SK-N-SH (cell line): ENCODE results near the gene TMEM114. TPM values are rescaled to one million over a fixed set of nuclear protein-coding genes. Genes with fewer than 3 reads are reported as not detected.

Experiments
- CTCF ChIA-PET: fragments of 300-600, 350-600 bp; formaldehyde crosslinking; extraction: SDS; loops from one replicate; lab custom pipeline; 2021; lab: Yijun Ruan, JAX
- POLR2A ChIA-PET: fragments of 350-600 bp; sonication (Branson Sonifier 250); formaldehyde crosslinking; extraction: SDS; loops from one replicate; lab custom pipeline; 2020; ENCODE audit warnings: antibody characterized with exemption, inconsistent platforms; lab: Yijun Ruan, JAX
- DNase-seq: peaks from one replicate; pipeline ENCODE4 v3.0.0; 2012
- H2AFZ ChIP-seq: fragments of 200-600 bp; sonication (generic); 2 replicates; pipeline ENCODE4 v1.8.1; 2016; ENCODE audit warnings: antibody characterized with exemption, mild to moderate bottlenecking, low read depth
- H3F3A ChIP-seq: fragments of 200-600 bp; sonication (generic); replicated peaks from 2 replicates; pipeline ENCODE3; 2016; ENCODE audit warnings: antibody characterized with exemption, mild to moderate bottlenecking; ENCODE audit not compliant: insufficient read depth
- H3K27ac ChIP-seq, 2 experiments: fragments of 200-500 bp in 1 of 2; fragments of 200-600 bp in 1 of 2; sonication (Bioruptor generic) in 1 of 2; sonication (generic), shearing (Covaris generic) in 1 of 2; 2 replicates each; pipeline versions ENCODE4 v1.5.1 to v1.6.1; 2014 to 2016; ENCODE audit warnings: low read depth in 2 of 2, inconsistent platforms in 1 of 2, low read length in 1 of 2, mild to moderate bottlenecking in 1 of 2, mixed read lengths in 1 of 2
- H3K27me3 ChIP-seq: fragments of 200-600 bp; sonication (generic), shearing (Covaris generic); 2 replicates; pipeline ENCODE4 v1.6.1; 2016; ENCODE audit warnings: mixed run types; ENCODE audit not compliant: insufficient read depth
- H3K36me3 ChIP-seq, 2 experiments: fragments of 200-500 bp in 1 of 2; fragments of 200-600 bp in 1 of 2; sonication (Bioruptor generic) in 1 of 2; sonication (generic) in 1 of 2; replicated peaks in 1 of 2; 2 replicates each; pipeline versions ENCODE3 to v1.5.1; 2014 to 2016; ENCODE audit warnings: low read length in 1 of 2, mild to moderate bottlenecking in 1 of 2; ENCODE audit not compliant: insufficient read depth in 2 of 2, control insufficient read depth in 1 of 2
- H3K4me1 ChIP-seq, 2 experiments: fragments of 200-500 bp in 1 of 2; fragments of 200-600 bp in 1 of 2; sonication (Bioruptor generic) in 1 of 2; sonication (generic), shearing (Covaris generic) in 1 of 2; 2 replicates each; pipeline versions ENCODE4 v1.5.1 to v1.6.1; 2014 to 2016; ENCODE audit warnings: low read depth in 1 of 2, low read length in 1 of 2, mixed run types in 1 of 2; ENCODE audit not compliant: insufficient read depth in 2 of 2, control insufficient read depth in 1 of 2
- H3K4me2 ChIP-seq: fragments of 200-600 bp; sonication (generic), shearing (Covaris generic); 2 replicates; pipeline ENCODE4 v1.6.1; 2017; ENCODE audit warnings: mixed run types
- H3K4me3 ChIP-seq, 2 experiments: fragments of 200-500 bp in 1 of 2; fragments of 200-600 bp in 1 of 2; sonication (Bioruptor generic) in 1 of 2; sonication (generic), shearing (Covaris generic) in 1 of 2; 2 replicates each; pipeline versions ENCODE4 v1.5.1 to v1.8.1; 2014 to 2016; ENCODE audit warnings: low read depth in 2 of 2, inconsistent platforms in 1 of 2, low read length in 1 of 2, mild to moderate bottlenecking in 1 of 2, mixed read lengths in 1 of 2, moderate library complexity in 1 of 2
- H3K79me2 ChIP-seq: fragments of 200-600 bp; sonication (generic); 2 replicates; pipeline ENCODE4 v1.8.1; 2017; ENCODE audit warnings: mild to moderate bottlenecking; ENCODE audit not compliant: insufficient read depth
- H3K9ac ChIP-seq: fragments of 200-600 bp; sonication (generic); 2 replicates; pipeline ENCODE4 v1.6.1; 2017; ENCODE audit warnings: mixed run types
- H3K9me2 ChIP-seq: fragments of 200-600 bp; sonication (generic); 2 replicates; pipeline ENCODE4 v1.6.1; 2017; ENCODE audit warnings: mixed run types
- H3K9me3 ChIP-seq: fragments of 200-600 bp; sonication (generic); 2 replicates; pipeline ENCODE4 v1.6.1; 2017; ENCODE audit warnings: mixed run types, mild to moderate bottlenecking, moderate library complexity
- H4K20me1 ChIP-seq: fragments of 200-600 bp; sonication (generic); 2 replicates; pipeline ENCODE4 v1.6.1; 2017; ENCODE audit warnings: mild to moderate bottlenecking, mixed run types; ENCODE audit not compliant: insufficient read depth
- CHD2 ChIP-seq: fragments of 150-350 bp; IDR thresholded peaks from 2 replicates; pipeline ENCODE4 v1.6.1; 2018; ENCODE audit warnings: low read length; ENCODE audit not compliant: partially characterized antibody
- EP300 ChIP-seq, 2 experiments: IDR thresholded peaks; 2 replicates each; pipeline versions ENCODE4 v1.4.0 to v1.6.1; 2012; ENCODE audit warnings: borderline replicate concordance in 1 of 2, low read depth in 1 of 2, low read length in 1 of 2
- EZH2phosphoT487 ChIP-seq: fragments of 200-600 bp; sonication (generic); IDR thresholded peaks from 2 replicates; pipeline ENCODE4 v1.6.1; 2017; ENCODE audit warnings: low read depth, mixed run types, mild to moderate bottlenecking, antibody characterized with exemption, moderate library complexity, borderline replicate concordance
- FOXM1 ChIP-seq: IDR thresholded peaks from 2 replicates; pipeline ENCODE4 v1.4.0; 2012; ENCODE audit warnings: low read depth, mild to moderate bottlenecking
- GABPA ChIP-seq: IDR thresholded peaks from 2 replicates; pipeline ENCODE4 v1.4.0; 2012; ENCODE audit warnings: low read depth, mild to moderate bottlenecking
- GATA2 ChIP-seq: sonication (generic); formaldehyde crosslinking; IDR thresholded peaks from 2 replicates; pipeline ENCODE4 v1.5.0; 2020; ENCODE audit warnings: mild to moderate bottlenecking, missing genetic modification reagents
- JUND ChIP-seq: IDR thresholded peaks from 2 replicates; pipeline ENCODE4 v1.4.0; 2012
- MAX ChIP-seq: IDR thresholded peaks from 2 replicates; pipeline ENCODE4 v1.4.0; 2012; ENCODE audit warnings: low read depth
- MEF2A ChIP-seq: IDR thresholded peaks from 2 replicates; pipeline ENCODE4 v1.4.0; 2012; ENCODE audit warnings: low read depth, borderline replicate concordance
- MXI1 ChIP-seq: IDR thresholded peaks from 2 replicates; pipeline ENCODE4 v1.6.1; 2012; ENCODE audit warnings: mild to moderate bottlenecking, low read depth, low read length, improper control_type of control experiment
- NRF1 ChIP-seq: IDR thresholded peaks from 2 replicates; pipeline ENCODE4 v1.6.1; 2012; ENCODE audit warnings: low read depth, mild to moderate bottlenecking, low read length
- POLR2AphosphoS5 ChIP-seq: IDR thresholded peaks from 2 replicates; pipeline ENCODE4 v1.6.1; 2012; ENCODE audit warnings: low read depth, low read length
- RAD21 ChIP-seq: IDR thresholded peaks from 2 replicates; pipeline ENCODE4 v1.6.1; 2012; ENCODE audit warnings: mild to moderate bottlenecking, low read length
- RFX5 ChIP-seq: IDR thresholded peaks from 2 replicates; pipeline ENCODE4 v1.6.1; 2012; ENCODE audit warnings: mild to moderate bottlenecking, improper control_type of control experiment, low read length
- RXRA ChIP-seq: IDR thresholded peaks from 2 replicates; pipeline ENCODE4 v1.4.0; 2012; ENCODE audit warnings: low read depth, mild to moderate bottlenecking, borderline replicate concordance
- SMC3 ChIP-seq: IDR thresholded peaks from 2 replicates; pipeline ENCODE4 v1.6.1; 2012; ENCODE audit warnings: low read depth, low read length, improper control_type of control experiment
- TEAD4 ChIP-seq: IDR thresholded peaks from 2 replicates; pipeline ENCODE4 v1.4.0; 2012; ENCODE audit warnings: mild to moderate bottlenecking, borderline replicate concordance; ENCODE audit not compliant: insufficient read depth
- WGBS: methylation state at CpG from one replicate; pipeline ENCODE4 v1.1.6; 2017; ENCODE audit warnings: low lambda C conversion rate; 5-methylcytosine and 5-hydroxymethylcytosine counted together
- polyA plus RNA-seq, 3 experiments: library from polyadenylated mRNA; depleted of rRNA; stranded (reverse); fragments of >200 nt; gene quantifications; 2 replicates each; pipeline ENCODE4 v1.2.3, GENCODE V29; 2012
- TF ChIP-seq, protein P1 (sequence below): IDR thresholded peaks from 2 replicates; pipeline ENCODE4 v1.4.0; 2012; ENCODE audit warnings: low read depth, borderline replicate concordance

Gene TMEM114
- polyA plus RNA-seq, 1 of the 3 experiments (the other 2 are of a cell fraction) = not detected

DNA sequence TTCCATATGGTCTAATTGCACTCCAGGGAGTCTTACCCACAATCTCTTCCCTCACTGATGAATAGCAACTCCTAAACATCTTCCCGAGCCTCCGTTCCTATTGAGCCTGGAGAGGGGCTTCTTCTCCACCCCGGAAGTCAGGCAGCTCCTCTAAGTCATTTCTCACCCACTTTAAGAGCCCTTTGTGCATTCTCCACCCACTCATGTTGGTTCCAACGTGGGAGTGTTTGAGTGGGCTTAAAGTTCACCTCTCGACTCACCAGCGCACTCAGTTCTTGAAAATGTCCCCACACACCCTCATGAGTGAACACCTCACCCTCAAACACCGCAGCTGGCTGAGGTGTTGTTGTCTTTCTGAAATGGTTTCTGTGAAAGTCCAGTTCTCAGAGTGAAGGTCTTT, 67.6 kb downstream of the TMEM114 start:
- no peak overlapping the region for H3K4me2 ChIP-seq
- POLR2A ChIA-PET = no interaction called here
- no peak overlapping the region for H3K27ac ChIP-seq
- no peaks in the 10 kb centered on the region for H3K4me1 ChIP-seq
- no peaks in the 10 kb centered on the region for H3K9me3 ChIP-seq
- H4K20me1 ChIP-seq = no peaks in the 10 kb centered on the region
- H3K4me3 ChIP-seq = no peak overlapping the region
- no peak overlapping the region for H2AFZ ChIP-seq
- H3K9me2 ChIP-seq = no peaks in the 10 kb centered on the region
- no peaks in the 10 kb centered on the region for H3K36me3 ChIP-seq
- TF ChIP-seq EP300 (IDR thresholded peaks at IDR 0.05; ENCODE audit: borderline replicate concordance in 1 of 2, low read depth in 1 of 2, low read length in 1 of 2) (no peak), JUND (no peak), RXRA (no peak), NRF1 (no peak)
- TF ChIP-seq, protein P1, sequence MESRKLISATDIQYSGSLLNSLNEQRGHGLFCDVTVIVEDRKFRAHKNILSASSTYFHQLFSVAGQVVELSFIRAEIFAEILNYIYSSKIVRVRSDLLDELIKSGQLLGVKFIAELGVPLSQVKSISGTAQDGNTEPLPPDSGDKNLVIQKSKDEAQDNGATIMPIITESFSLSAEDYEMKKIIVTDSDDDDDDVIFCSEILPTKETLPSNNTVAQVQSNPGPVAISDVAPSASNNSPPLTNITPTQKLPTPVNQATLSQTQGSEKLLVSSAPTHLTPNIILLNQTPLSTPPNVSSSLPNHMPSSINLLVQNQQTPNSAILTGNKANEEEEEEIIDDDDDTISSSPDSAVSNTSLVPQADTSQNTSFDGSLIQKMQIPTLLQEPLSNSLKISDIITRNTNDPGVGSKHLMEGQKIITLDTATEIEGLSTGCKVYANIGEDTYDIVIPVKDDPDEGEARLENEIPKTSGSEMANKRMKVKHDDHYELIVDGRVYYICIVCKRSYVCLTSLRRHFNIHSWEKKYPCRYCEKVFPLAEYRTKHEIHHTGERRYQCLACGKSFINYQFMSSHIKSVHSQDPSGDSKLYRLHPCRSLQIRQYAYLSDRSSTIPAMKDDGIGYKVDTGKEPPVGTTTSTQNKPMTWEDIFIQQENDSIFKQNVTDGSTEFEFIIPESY = no peak
- TF ChIP-seq, all 33 proteins: peak for 0
- no peaks in the 10 kb centered on the region for H3K27me3 ChIP-seq
- CTCF ChIA-PET = interaction anchor here (1.1 kb wide), 1 partner anchor 12 kb away, joined by 3 read pairs; no protein-coding TSS in a partner anchor
- no peak for DNase-seq
- H3K79me2 ChIP-seq = no peaks in the 10 kb centered on the region
- H3K9ac ChIP-seq = no peak overlapping the region
- H3F3A ChIP-seq = no peaks in the 10 kb centered on the region
- WGBS = 32% methylated on average over 7 of the region's 7 CpGs

DNA sequence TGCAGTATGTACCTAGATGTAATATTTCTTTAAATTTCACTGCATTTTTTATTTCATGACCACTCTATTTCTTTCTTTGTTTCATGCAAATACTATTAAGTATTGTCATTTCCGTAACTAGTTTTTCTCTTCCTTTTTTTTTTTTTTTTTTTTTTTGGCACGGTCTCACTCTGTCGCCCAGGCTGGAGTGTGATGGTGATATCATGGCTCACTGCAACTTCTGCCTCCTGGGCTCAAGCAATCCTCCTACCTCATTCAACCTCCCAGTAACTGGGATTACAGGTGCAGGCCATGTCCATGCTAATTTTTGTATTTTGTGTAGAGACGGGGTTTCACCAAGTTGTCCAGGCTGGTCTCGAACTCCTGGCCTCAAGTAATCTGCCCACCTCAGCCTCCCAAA, 70.7 kb downstream of the TMEM114 start:
- Histone ChIP-seq H3K9ac (no peak overlapping the region), H3K36me3 (no peaks in the 10 kb centered on the region), H4K20me1 (no peaks in the 10 kb centered on the region), H3K27me3 (no peaks in the 10 kb centered on the region), H3K4me3 (no peak overlapping the region), H3K4me2 (no peak overlapping the region), H3K27ac (no peak overlapping the region), H3K9me3 (no peaks in the 10 kb centered on the region), H3F3A (no peaks in the 10 kb centered on the region), H3K79me2 (no peaks in the 10 kb centered on the region), H2AFZ (no peak overlapping the region), H3K9me2 (no peaks in the 10 kb centered on the region), H3K4me1 (no peaks in the 10 kb centered on the region; a peak in 1 of 4 replicates)
- TF ChIP-seq, protein P1 = no peak
- no peak for TF ChIP-seq SMC3
- TF ChIP-seq MEF2A = no peak
- TF ChIP-seq EP300 (IDR thresholded peaks at IDR 0.05; ENCODE audit: borderline replicate concordance in 1 of 2, low read depth in 1 of 2, low read length in 1 of 2) = no peak
- no peak for TF ChIP-seq RAD21
- no peak for TF ChIP-seq GABPA
- no peak for TF ChIP-seq NRF1
- TF ChIP-seq EZH2phosphoT487 = no peak
- no peak for TF ChIP-seq MAX
- TF ChIP-seq FOXM1 = no peak
- no peak for TF ChIP-seq POLR2AphosphoS5
- no peak for TF ChIP-seq MXI1
- TF ChIP-seq TEAD4 = no peak
- TF ChIP-seq CHD2 = no peak
- TF ChIP-seq GATA2 = no peak
- no peak for TF ChIP-seq RFX5
- 30% methylated on average over 5 of the region's 5 CpGs for WGBS
- no peak for DNase-seq
- POLR2A ChIA-PET = no interaction called here
- CTCF ChIA-PET = no interaction called here
